GM12891 (cell line): Measurements from ENCODE around the gene AFMID.

Experiments
- DNase-seq: peaks from one replicate; pipeline ENCODE4 v3.0.0; 2011; ENCODE audit warnings: low spot score; ENCODE audit not compliant: insufficient read length
- FAIRE-seq: peaks from 2 replicates; lab custom pipeline; 2011; peaks lifted over from hg19 to GRCh38; lab: Jason Lieb, UNC
- PAX5 ChIP-seq: IDR thresholded peaks from 2 replicates; pipeline ENCODE4 v1.6.1; 2011; ENCODE audit warnings: low read length, moderate library complexity, mild to moderate bottlenecking; ENCODE audit not compliant: insufficient read depth, severe bottlenecking
- POLR2A ChIP-seq: IDR thresholded peaks from 2 replicates; pipeline ENCODE4 v1.6.1; 2011; ENCODE audit warnings: low read depth, low read length, control low read depth
- POLR2AphosphoS5 ChIP-seq: IDR thresholded peaks from 2 replicates; pipeline ENCODE4 v1.6.1; 2011; ENCODE audit warnings: low read depth, low read length, control low read depth
- POU2F2 ChIP-seq: IDR thresholded peaks from 2 replicates; pipeline ENCODE4 v1.6.1; 2011; ENCODE audit warnings: low read depth, mild to moderate bottlenecking, control low read depth, low read length, moderate library complexity
- SPI1 ChIP-seq: IDR thresholded peaks from 2 replicates; pipeline ENCODE4 v1.6.1; 2011; ENCODE audit warnings: low read depth, low read length, control low read depth
- TAF1 ChIP-seq: IDR thresholded peaks from 2 replicates; pipeline ENCODE4 v1.6.1; 2011; ENCODE audit warnings: low read depth, low read length, control low read depth

AFMID gene

DNA sequence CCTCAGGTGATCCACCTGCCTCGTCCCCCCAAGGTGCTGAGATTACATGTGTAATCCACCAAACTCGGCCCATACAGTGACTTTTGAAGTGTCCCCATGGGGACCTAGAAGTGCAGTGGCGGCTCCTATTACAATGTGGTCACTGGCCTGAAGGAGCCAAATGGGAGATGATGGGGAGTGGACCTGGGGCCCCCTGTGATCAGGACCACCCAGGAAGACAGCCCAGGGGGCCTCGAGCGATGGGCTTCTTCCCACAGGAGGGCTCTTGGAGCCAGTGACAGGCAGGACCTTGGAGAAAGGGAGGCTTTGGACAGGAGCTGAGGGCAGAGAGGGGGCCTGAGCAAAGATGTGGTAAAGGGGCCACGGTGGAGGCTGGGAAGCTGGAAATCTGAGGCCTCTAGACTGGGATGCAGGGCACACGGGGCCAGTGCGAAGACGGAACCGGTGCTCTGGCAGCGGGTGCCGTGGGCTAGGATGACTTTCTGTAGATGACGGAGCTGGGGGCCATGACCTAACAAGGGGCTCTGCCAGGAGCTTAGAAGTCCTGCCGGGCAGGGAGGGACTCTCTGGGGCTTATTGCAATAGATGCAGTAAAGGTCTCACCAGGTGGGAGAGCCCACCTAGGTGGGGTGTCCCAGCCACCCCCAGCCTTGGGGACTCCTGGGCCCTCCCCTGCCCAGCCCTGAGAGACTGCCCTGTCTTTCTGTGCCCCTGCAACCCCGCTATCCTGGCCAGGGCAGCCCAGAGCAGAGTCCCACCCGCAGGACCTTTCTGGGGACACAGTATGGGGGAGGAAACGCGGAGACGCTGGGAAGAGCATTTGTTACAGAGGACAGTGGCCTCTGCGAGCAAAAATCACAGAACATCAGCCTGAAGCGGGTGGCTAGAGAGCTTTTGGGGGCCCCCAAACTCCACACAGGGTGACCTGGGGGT lies 43.7 kb upstream of the AFMID start:
- DNase-seq (no peak), FAIRE-seq (no peak)
- TF ChIP-seq POLR2AphosphoS5 (no peak), POLR2A (peak; percentile 34; the same call in 1 of the 2 replicates)

DNA sequence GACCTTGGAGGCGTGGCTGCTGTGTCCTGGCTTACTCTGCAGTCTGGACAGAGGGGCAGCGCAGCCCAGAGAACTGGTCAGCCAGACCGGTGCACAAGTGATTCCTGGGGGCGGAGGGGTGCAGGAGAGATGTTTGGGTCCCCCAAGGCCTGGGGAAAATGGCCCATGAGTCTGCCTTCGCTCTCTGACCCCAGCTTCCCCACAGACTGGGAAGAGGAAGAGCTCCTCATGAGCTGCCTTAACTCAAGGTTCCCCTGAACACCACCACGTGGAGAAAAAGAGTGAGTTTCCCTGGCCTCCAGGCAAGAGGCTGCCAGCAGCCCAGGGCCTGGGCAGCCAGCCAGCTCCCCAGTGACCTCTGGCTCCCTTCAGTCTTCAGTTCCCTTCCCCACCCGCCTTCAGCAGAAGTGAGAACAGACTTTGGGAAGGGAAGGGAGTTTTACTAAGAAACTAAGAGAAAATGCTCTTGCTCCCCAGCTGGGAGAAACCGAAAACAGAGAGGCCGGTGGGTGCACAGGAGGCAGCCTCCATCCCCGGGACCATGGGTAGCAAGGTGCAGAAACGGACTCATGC lies 42.9 kb upstream of the AFMID start:
- peak; percentile 63 for TF ChIP-seq SPI1
- TF ChIP-seq POLR2A = 0 out of 2 replicates have a peak, but pooled peaks have one; percentile 0
- no peak for TF ChIP-seq POU2F2
- TF ChIP-seq POLR2AphosphoS5 = no peak
- TF ChIP-seq TAF1 = no peak
- FAIRE-seq = no peak
- DNase-seq = no peak

DNA sequence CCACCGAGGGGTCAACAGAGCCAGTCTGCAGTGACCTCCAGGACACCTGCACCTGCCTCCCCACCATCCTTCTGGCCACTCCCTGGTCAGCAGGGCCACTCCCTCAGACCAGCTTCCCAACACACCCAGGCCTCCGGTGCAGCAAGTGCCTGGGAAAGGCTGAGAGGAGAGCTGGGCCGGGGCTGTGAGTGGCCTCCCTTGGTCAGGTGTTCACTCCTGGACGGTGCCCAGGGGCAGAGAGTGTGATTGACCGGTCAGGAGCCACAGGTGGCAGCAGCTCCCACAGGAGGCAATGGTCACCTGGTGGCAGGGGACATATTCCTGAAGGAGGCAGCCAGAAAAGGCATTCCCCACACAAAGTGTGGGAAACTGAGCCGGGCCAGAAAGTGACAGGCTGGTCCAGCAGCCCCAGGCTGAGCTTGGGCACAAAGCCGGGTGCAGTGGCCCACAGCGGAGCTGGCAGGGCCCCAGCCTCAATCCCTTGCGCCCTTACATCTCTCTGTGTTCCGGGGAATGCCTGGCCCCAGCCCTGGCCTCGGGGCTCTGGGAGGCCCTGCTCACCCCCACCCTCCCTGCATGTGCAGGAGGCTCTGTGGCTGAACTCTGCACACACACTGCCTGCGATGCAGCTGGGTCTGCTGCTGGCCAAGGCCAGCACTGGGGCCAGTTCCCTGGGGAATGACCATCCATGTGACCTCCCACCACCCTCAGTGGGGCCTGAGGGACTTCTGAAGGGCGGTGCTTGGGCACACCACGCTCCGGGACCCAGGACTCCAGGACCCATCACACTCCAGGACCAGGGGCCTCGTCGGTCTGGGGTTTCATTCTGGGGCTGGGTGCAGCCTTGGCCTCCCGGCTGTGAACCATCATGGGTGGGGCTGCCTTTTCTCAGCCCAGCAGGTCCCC lies 42.2 kb upstream of the AFMID start:
- TF ChIP-seq TAF1 = no peak
- TF ChIP-seq SPI1 = no peak
- no peak for TF ChIP-seq POLR2A
- no peak for TF ChIP-seq POLR2AphosphoS5
- TF ChIP-seq POU2F2 = no peak
- no peak for TF ChIP-seq PAX5
- DNase-seq (no peak), FAIRE-seq (no peak)

DNA sequence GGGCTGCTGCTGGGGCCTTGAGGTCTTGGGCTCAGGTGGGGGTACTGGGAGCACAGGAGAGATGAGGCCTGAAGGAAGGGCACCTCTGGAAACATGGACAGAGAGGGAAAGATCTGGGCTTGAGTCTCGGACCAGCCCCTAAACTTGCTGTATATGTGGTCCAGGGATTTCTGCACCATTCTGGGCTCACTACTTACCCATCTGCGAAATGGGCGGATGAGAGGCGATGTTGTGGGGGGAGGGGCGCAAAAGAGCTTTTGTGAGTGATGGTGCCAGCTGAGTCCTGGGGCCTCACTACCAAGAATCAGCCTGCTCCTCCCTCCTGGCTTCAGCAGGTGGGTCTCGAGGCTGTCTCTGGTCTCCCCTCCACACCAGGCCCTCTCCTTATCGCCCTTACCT lies 40.7 kb upstream of the AFMID start:
- FAIRE-seq (no peak), DNase-seq (no peak)

DNA sequence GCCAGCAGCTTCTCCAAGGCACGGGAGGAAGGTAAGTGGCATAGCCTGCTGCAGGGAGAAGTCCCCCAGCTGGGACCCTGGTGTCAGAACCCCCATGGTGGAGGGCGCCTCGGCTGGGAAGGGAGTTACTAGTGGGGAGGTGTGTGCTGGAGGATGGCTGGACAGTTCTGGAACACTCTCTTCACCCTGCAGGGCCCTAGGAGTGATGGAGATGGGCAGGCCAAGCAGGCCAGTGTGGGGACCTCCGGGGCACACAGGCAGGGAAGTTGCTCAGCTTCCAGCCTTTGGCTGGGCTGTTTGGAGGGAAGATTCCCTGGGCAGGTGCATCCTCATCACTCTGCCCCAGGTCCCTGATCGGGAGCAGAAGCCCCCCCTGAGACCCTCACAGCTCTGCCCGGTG lies 40.3 kb upstream of the AFMID start:
- DNase-seq (no peak), FAIRE-seq (no peak)
- no peak for TF ChIP-seq POU2F2
- no peak for TF ChIP-seq POLR2A
- no peak for TF ChIP-seq PAX5
- no peak for TF ChIP-seq SPI1
- TF ChIP-seq TAF1 = no peak

More for the DNA sequence above, 40.7 kb upstream of the AFMID start:
- no peak for TF ChIP-seq SPI1
- no peak for TF ChIP-seq POLR2AphosphoS5
- TF ChIP-seq TAF1 = no peak
- TF ChIP-seq POU2F2 = no peak
- TF ChIP-seq POLR2A = no peak
- TF ChIP-seq PAX5 = no peak

DNA sequence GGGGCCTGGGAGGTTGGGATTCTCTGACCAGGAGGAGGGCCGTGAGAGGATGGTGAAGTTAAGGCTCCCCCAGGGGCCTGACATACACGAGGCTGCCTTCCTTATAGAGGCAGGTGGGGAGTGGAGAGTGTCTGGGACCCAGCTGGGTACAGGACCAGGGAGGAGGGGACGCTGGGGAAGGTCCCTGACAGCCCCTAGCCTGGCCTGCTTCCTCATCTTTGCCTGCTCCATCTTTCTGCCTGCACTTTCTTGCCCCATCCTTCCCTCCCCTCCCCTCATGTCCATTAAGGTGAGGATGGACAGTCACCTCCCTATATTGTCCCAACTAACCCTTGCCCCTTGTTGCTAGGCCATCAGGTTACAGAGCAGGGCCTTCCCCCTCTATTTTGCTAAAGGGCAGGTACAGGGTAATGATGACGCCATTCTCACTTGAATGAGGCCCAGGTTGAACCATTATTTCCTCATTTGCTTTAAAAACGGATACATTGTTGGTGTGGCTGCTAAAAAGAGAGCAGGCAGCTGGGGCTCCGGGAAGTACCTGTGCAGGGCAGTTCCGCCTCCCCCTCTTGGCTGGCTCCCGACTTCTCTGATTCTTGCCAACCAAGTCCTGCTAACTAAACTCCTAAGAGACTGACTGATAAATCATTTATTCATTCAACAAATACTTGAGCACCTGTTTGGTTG lies 39.7 kb upstream of the AFMID start:
- peak; percentile 88 for FAIRE-seq

DNA sequence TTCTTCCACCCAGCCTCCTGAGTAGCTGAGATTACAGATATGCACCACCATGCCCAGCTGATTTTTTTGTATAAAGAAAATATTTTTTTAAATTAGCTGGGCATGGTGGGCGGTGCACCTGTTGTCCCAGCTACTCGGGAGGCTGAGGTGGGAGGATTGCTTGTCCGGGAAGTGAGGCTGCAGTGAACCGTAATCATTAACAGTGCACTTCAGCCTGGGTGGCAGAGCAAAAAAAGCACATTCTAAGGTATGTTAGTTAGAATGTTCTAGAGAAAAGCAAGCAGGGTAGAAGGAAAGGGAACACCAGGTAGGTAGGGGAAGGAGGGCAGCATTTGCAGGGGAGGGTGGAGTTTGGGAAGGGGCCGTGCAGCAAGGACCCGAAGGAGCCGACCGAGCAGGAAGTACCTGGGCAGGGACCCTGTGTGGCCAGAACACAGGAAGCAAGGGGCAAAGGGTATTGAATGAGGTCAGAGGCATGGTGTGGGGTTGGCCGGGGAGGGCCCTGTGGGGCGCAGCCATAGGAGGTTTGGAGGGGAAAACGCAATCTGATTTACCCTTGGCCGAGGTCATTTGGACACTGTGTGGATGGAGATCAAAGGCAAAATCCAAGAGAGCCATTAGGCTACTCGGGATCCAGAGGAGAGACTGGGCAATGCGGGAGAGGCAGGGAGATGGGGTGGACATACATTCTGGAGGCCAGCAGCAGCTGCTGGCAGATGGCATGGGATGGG lies 38.7 kb upstream of the AFMID start:
- FAIRE-seq = peak; percentile 65
- no peak for DNase-seq
- TF ChIP-seq PAX5 = no peak
- TF ChIP-seq POLR2AphosphoS5 = no peak
- TF ChIP-seq POU2F2 = no peak
- TF ChIP-seq TAF1 = no peak
- no peak for TF ChIP-seq SPI1
- no peak for TF ChIP-seq POLR2A

More for the DNA sequence above, 39.7 kb upstream of the AFMID start:
- no peak for DNase-seq
- TF ChIP-seq POLR2AphosphoS5 (no peak), POLR2A (peak; percentile 50), POU2F2 (0 out of 2 replicates have a peak, but pooled peaks have one; percentile 60), SPI1 (peak; percentile 63), TAF1 (no peak; the same call in 1 of the 2 replicates), PAX5 (no peak)

DNA sequence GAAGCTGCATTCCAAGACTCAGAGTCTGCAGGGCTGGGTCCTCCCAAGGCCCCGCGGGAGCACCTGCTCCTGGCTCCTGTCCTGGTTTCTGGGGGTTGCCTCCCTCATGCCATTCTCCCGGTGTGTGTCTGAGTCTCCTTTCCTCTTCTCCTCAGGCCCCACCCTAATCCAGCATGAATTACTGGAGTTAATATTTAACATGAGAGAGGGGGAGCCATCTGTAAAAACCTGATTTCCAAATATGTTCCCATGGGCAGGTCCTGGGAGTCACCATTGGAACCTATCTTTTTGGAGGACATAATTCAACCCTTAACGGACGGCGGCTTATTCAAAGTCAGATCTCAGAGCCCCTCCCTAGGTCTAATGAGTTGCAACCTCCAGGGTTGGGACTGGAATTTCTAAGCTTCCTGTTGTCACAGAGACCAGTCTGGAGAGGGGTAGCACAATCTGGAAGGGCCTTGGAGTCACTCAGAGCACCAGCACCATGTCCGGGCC lies 35.6 kb upstream of the AFMID start:
- no peak for TF ChIP-seq TAF1
- no peak for TF ChIP-seq POLR2AphosphoS5
- TF ChIP-seq PAX5 = no peak
- no peak for TF ChIP-seq POU2F2
- no peak for TF ChIP-seq POLR2A
- no peak for TF ChIP-seq SPI1
- no peak for DNase-seq
- no peak for FAIRE-seq
